ENCODE data around the gene LMNTD2.

GRCh38 chr11:555780-556661, 4.5 kb downstream of the LMNTD2 start:
- TF ChIP-seq CTCF (IDR thresholded peaks at IDR 0.05; ENCODE audit: insufficient read depth, low read length, poor library complexity, severe bottlenecking) (no peak), EZH2phosphoT487 (conservative IDR thresholded peaks at IDR 0.05; ENCODE audit: low read length) (no peak)
